GM23248 (cell line): Measurements from ENCODE around the gene MID1.

ENCODE experiments used
- EZH2 ChIP-seq: fragments of 200-600 bp; sonication (generic); IDR thresholded peaks from 2 replicates; pipeline ENCODE4 v1.6.1; 2018; ENCODE audit warnings: antibody characterized with exemption, mild to moderate bottlenecking; ENCODE audit not compliant: insufficient read depth, poor library complexity, severe bottlenecking
- EZH2phosphoT487 ChIP-seq: fragments of 200-600 bp; sonication (generic); IDR thresholded peaks from 2 replicates; pipeline ENCODE4 v1.6.1; 2018; ENCODE audit warnings: antibody characterized with exemption, moderate library complexity, mild to moderate bottlenecking, low read depth; ENCODE audit not compliant: insufficient read depth

DNA sequence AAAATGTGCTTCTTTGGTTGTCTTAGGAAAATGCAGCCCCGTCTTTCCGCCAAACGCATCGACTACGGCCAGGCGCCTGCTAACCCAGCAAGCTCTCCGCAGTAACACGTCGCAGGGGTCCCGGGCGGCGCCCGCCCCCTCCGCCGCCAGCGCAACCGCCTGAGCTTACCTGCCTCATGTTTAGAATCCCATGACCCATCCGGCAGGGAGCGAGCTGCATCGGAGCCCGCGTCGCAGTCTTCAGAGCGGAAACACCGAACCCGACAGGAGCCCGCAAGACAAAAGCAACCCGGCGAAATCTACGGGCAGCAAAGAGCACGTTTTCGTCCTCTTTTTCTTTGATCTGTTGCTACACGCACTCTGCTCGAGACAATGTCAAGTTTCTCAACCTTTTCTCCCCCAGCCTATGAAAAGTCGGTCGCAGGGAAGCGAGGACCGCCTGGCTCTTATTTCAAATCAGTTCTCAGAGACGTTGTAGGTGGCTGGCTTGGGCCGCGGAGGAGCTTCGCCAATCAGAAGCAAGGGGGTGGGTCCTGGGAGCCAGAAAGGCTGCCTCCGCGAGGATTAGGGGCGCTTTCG lies at the start of gene MID1:
- TF ChIP-seq EZH2phosphoT487, result no peak
- TF ChIP-seq EZH2, result no peak
